HG02623 (cell line): ENCODE data around the gene HOXD12.

Experiments
- ATAC-seq: cut with Tn5 transposase; IDR thresholded peaks from one replicate; pipeline ENCODE4 v1.9.1; 2021; ENCODE audit warnings: moderate library complexity; ENCODE audit not compliant: unreplicated experiment

HOXD12 gene

GRCh38 chr2:176118601-176119339, 19.2 kb downstream of the HOXD12 start:
- ATAC-seq, result no peak

- ATAC-seq, result no peak
Measured at GRCh38 chr2:176120364-176121189, 21.0 kb downstream of the HOXD12 start.

GRCh38 chr2:176121190-176122051, 21.8 kb downstream of the HOXD12 start:
- ATAC-seq, result no peak

GRCh38 chr2:176122052-176122682, 22.6 kb downstream of the HOXD12 start:
- ATAC-seq, result no peak

GRCh38 chr2:176122683-176123410, 23.3 kb downstream of the HOXD12 start, which contains the start of gene HOXD9:
Gene HOXD9, plus strand, starts transcription at chr2:176122719. Its CDS starts 50 bp downstream, at chr2:176122769.
- ATAC-seq, result no peak

- no peak for ATAC-seq
Measured at GRCh38 chr2:176123411-176124109, 24.0 kb downstream of the HOXD12 start.

- ATAC-seq, result no peak
Measured at GRCh38 chr2:176124110-176124946, 24.7 kb downstream of the HOXD12 start.

GRCh38 chr2:176124947-176125771, 25.6 kb downstream of the HOXD12 start:
- no peak for ATAC-seq

GRCh38 chr2:176125772-176126054, 26.1 kb downstream of the HOXD12 start:
- ATAC-seq, result no peak

- no peak for ATAC-seq
Measured at GRCh38 chr2:176126929-176127773, 27.6 kb downstream of the HOXD12 start.

GRCh38 chr2:176127774-176128072, 28.1 kb downstream of the HOXD12 start:
- ATAC-seq, result no peak

- ATAC-seq, result no peak
Measured at GRCh38 chr2:176128172-176128981, 28.8 kb downstream of the HOXD12 start.

GRCh38 chr2:176128982-176129796, 29.6 kb downstream of the HOXD12 start, which contains the start of gene HOXD8:
Gene HOXD8, plus strand, starts transcription at chr2:176129705. Its CDS starts 662 bp downstream, at chr2:176130367.
- ATAC-seq, result no peak

- ATAC-seq, result no peak
Measured at GRCh38 chr2:176129813-176130146, 30.2 kb downstream of the HOXD12 start.

GRCh38 chr2:176130147-176130956, 30.8 kb downstream of the HOXD12 start:
- no peak for ATAC-seq
